ENCODE measurements around the gene HSBP1.

The HSBP1 gene

DNA sequence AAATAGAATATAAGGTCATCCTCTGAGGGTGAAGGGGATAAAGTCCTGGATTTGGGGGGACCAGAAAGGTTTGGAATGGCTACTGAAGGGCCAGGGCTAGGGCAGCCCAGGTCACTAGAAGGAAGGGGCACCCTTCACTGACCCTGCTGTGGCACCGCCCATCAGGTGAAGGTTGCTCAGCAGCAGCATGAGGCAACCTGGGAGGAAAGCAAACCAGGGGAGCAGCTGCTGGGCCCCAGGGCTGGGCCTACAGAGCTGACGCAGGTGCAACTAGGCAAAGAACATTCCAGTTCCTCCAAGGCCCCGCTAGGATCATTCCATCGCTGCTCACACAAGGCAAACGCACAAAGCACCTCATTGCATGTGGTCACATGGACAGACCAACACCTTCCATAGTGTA, 3.4 kb upstream of the HSBP1 start:
- DNase-seq (ENCODE audit: low read depth): no peak

- DNase-seq (ENCODE audit: low read depth): no peak
Observed at GRCh38 chr16:83806036-83806435, 1.7 kb upstream of the HSBP1 start.

DNA sequence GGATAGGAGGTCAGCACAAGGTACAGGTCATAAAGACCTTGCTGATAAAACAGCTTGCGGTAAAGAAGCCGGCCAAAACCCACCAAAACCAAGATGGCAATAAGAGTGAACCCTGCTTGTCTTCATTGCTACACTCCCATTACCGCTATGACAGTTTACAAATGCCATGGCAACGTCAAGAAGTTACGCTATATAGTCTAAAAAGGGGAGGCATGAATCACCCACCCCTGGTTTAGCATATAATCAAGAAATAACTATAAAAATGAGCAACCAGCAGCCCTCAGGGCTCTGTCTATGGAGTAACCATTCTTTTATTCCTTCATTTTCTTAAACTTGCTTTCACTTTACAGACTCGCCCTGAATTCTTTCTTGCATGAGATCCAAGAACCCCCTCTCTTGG, 1.0 kb upstream of the HSBP1 start:
- DNase-seq (ENCODE audit: low read depth): no peak

- DNase-seq (ENCODE audit: low read depth): no peak
Observed at GRCh38 chr16:83807327-83807709, 460 bp upstream of the HSBP1 start.

DNA sequence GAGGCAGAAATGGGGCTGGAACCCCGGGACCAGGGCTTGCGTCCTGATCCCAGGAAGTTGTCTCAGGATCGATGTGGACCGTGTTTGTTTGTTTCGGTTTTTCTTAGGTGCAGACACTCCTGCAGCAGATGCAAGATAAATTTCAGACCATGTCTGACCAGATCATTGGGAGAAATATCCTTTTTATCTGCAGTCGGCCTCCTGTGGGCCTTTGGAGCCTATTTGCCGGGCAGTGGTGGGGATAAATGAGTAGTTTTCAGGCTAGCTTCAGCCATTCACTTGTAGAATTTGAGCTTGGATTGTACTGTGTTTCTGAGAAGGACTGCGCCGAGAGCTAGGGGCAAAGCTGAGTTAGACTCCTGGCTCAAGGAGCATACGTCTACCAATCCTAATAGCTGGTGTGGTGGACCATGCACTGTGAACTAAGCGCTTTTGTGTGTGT, 816 bp downstream of the HSBP1 start:
- DNase-seq (ENCODE audit: low read depth): peak; percentile 12

DNA sequence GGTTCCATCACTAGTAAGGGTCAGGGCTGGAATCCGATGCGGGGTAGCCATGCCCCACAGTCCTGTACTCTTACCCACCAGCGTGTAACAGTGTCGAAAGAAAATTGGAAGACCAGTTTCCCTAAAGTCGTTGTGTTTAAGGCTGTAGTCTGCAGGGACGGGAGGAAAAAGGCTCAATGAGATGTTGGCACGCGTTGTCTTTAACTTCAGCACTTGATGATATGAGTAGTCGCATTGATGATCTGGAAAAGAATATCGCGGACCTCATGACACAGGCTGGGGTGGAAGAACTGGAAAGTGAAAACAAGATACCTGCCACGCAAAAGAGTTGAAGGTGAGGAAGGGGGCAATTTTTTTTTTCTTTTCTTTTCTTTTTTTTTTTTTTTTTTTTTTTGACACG, 1.3 kb downstream of the HSBP1 start:
- DNase-seq (ENCODE audit: low read depth): no peak

- peak; percentile 49 for DNase-seq (ENCODE audit: low read depth)
Observed at GRCh38 chr16:83810901-83811300, 3.1 kb downstream of the HSBP1 start.

GRCh38 chr16:83813823-83814658, 6.3 kb downstream of the HSBP1 start:
- DNase-seq (ENCODE audit: low read depth): peak; percentile 73

DNA sequence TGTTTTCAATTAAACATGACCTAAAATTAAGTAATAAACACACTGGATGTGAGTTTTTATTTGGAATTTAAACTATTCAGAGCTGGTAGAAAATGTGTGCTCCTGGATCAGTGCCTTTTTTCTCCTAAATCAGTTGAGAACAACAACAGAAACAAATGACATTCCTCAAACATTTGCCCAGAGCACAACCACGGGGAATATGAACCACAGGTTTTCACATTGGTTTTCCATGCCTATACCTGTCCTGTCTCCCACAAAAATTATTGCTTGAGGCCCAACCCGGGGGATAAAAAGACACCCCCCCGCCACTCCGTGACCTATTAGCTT, 6.8 kb downstream of the HSBP1 start:
- DNase-seq (ENCODE audit: low read depth): no peak

- no peak for DNase-seq (ENCODE audit: low read depth)
Observed at GRCh38 chr16:83817022-83817421, 9.2 kb downstream of the HSBP1 start.

DNA sequence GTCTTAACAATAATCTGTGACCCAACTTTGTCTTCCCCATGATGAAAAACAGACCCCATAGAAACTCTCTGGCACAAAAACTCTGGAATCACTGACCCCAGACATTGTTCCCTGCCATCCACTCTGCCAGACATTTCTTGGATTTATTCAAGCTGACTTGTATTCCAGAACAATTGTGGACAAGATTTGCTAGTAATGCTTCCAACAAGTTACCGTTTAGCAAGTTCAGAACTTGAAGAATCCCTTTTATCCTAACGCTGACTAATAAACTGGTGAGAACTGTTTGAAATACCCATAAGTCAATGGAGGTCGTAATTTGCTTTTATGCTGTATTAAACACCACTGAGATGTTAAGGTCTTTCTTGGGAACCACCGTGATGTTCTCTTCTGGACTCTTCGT, 10.5 kb downstream of the HSBP1 start:
- DNase-seq (ENCODE audit: low read depth): no peak

DNA sequence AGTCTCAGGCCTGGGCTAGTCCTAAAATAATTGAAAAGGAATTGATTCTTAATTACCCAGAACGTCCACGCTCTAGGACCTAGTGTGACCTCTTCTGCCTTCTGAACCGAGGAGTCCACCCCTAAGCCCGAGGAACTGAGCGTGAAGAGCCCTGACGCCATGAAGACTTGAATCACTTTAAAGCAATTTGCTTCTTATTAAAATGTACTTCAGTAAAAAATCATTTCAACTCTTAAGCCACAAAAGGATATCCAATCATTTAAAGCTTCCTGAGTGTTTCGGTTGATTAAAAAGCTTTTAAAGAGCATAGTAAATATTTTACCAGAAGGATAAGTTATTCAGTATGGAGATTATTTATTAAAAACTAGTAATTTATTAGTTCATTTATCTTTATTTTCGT, 11.6 kb downstream of the HSBP1 start:
- no peak for DNase-seq (ENCODE audit: low read depth)

DNA sequence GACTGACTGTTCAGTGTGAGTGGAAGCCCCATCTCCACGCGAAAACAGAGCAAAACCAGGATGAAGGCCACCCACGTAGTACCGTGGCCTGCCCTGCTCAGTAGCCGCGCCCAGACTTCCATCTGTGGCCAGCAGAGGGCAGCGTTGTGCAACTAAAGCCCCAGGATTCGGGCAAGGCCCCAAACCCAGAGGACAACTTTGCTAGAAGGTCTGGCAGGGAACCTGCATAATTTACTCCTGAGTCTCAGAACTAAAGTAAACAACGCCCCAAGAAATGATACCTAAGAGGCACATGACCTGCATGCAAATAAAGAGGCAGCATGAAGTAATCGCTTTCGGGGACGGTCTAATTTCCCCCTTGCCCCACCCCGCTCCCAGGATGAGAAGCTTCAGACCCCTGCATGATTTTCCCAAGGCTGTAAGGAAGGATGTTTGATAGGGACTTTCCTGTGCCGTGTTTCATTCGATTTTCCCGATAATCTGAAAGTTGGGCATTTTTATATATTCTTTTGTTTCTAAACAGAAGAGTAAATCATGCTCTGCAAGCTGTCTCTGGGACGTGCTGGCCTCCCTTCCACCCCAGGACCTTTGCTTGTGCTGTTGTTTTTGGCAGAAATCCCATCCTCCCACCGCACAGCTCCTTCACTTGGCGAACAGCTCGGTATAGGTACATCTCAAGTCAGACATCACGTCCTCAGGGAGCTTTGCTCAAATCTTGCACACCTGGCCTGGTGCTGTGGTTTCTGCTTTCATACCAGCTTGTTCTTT, 18.6 kb downstream of the HSBP1 start:
- peak; percentile 83 for DNase-seq (ENCODE audit: low read depth)

- no peak for DNase-seq (ENCODE audit: low read depth)
Observed at GRCh38 chr16:83830091-83830768, 22.5 kb downstream of the HSBP1 start.

GRCh38 chr16:83830769-83831455, 23.1 kb downstream of the HSBP1 start:
- peak; percentile 47 for DNase-seq (ENCODE audit: low read depth)

- no peak for DNase-seq (ENCODE audit: low read depth)
Observed at GRCh38 chr16:83831456-83831987, 23.7 kb downstream of the HSBP1 start.

- no peak for DNase-seq (ENCODE audit: low read depth)
Observed at GRCh38 chr16:83833921-83834320, 26.1 kb downstream of the HSBP1 start.

DNA sequence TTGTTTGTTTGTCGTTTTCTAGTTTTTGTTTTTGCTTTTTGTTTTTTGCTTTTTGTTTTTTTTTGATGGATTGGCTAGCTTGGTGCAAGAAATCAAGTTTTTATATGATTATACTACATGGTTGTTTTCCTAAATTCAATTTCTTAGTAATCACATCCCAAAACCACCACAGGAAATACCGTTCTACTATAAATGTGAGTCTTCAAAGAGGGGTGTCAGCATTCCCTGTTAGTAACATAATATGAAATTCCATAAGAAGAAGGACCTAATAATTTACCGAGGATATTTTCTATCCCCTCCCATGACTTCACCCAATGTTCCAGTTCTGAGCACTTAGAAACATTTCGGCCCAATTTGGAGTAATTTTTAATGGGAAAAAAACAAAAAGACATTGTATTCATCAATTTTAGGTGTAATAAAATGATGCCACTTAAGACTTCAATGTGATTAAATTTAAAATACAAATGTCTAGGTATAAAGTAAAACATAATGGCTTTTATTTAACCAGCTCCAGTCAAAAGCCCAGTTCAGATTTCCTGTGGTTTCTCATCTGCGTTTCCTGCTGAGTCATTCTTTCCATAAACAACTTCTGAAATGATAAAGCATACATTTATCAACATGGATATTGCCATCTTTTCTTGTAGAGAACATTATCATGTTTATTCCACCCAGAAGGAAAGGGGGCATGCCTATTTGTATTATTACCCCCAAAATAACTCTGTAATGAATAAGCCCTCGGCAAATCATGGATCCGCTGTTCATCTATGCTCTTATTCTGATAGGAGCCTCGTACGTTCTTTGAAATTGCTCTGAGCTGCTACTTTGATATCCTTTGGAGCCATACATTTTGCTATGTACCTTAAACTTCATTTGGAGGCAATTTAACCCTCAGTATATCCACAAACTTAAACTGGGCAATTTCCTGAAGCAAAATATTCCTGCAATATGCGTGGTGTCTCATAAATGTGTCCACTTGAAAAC, 28.1 kb downstream of the HSBP1 start:
- peak; percentile 72 for DNase-seq (ENCODE audit: low read depth)

DNA sequence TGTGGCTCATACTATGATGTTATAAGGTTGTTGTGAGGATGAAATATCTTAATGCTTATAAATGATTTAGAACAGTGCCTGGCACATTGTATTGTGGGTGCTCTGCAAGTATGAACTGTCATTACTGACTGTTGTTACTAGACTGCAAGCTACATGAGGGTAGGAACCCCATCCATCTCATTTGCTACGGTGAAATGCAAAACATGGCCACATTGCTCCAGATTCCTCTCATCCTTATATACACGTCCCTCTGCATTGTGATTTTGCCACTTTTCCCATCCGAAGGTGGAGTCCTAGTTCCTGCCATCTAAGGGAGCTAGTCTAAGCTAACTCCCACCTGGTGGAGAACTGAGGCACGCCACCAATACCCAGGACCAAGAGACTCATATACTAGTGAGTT, 29.8 kb downstream of the HSBP1 start:
- no peak for DNase-seq (ENCODE audit: low read depth)

DNA sequence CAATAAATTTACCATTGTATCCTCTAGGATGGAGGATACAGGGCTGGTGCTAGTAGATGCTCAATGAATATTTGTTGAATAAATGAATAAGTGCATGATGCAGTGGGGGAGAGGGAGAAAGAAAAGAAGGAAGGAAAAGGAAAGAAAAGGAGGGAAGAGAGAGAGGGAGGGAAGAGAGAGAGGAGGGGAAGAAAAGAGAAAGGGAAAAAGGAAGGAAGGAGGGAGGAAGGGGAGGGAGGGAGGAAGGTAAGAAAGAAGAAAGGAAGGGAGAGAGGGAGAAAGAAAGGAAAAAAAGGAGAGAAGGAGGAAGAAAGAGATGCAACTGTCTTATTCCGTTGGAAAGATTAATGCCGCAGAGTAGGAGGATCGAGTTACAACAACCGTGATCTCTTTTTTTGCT, 30.4 kb downstream of the HSBP1 start:
- DNase-seq (ENCODE audit: low read depth): no peak

DNA sequence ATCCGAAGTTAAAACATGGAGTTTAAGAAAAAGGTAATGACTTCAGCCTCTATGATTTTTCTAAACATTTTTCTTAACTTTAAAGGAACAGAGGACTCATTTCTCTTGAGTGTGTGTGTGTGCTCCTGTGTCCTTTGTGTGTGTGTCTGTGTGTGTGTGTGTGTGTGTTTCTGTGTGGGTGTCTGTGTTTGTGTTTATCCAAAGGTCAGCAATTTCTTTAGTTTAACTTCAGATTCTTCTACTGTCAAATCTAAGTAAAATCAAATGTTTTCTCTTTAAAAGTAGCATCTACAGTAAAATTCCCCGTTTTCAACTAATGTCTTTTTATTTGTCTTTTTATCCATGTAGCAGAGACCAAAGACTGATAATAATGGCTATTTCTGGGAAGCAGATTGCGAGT, 31.8 kb downstream of the HSBP1 start:
- no peak for DNase-seq (ENCODE audit: low read depth)
